Parathyroid adenoma (tissue), 2 donors: ENCODE measurements around the gene CCR5AS.

Source experiments
- H2AFZ ChIP-seq: fragments of 300-600 bp; sonication (generic); one replicate; pipeline ENCODE4 v1.7.0; 2017; ENCODE audit warnings: antibody characterized with exemption, mild to moderate bottlenecking
- H3K27ac ChIP-seq: fragments of 300-600 bp; sonication (generic); one replicate; pipeline ENCODE4 v1.7.0; 2017
- H3K27me3 ChIP-seq: fragments of 300-600 bp; sonication (generic); one replicate; pipeline ENCODE4 v1.7.0; 2017; ENCODE audit warnings: low read length; ENCODE audit not compliant: control insufficient read depth, insufficient read depth
- H3K36me3 ChIP-seq: fragments of 300-600 bp; sonication (generic); one replicate; pipeline ENCODE4 v1.7.0; 2017; ENCODE audit warnings: low read length; ENCODE audit not compliant: control insufficient read depth, insufficient read depth
- H3K4me1 ChIP-seq: fragments of 300-600 bp; sonication (generic); one replicate; pipeline ENCODE4 v1.7.0; 2017; ENCODE audit warnings: control low read depth
- H3K4me2 ChIP-seq: fragments of 300-600 bp; sonication (generic); one replicate; pipeline ENCODE4 v1.7.0; 2017; ENCODE audit warnings: low read length
- H3K4me3 ChIP-seq: fragments of 300-600 bp; sonication (generic); one replicate; pipeline ENCODE4 v1.7.0; 2017; ENCODE audit warnings: low read depth, low read length
- H3K79me2 ChIP-seq: fragments of 300-600 bp; sonication (generic); one replicate; pipeline ENCODE4 v1.7.0; 2017; ENCODE audit warnings: control low read depth
- H3K9ac ChIP-seq: fragments of 300-600 bp; sonication (generic); one replicate; pipeline ENCODE4 v1.7.0; 2017; ENCODE audit warnings: mild to moderate bottlenecking
- H3K9me3 ChIP-seq: fragments of 300-600 bp; sonication (generic); one replicate; pipeline ENCODE4 v1.7.0; 2017; ENCODE audit warnings: low read length; ENCODE audit not compliant: control insufficient read depth
- CTCF ChIP-seq: fragments of 300-600 bp; sonication (generic); IDR thresholded peaks from one replicate; pipeline ENCODE4 v1.7.0; 2017; ENCODE audit warnings: antibody characterized with exemption, mild to moderate bottlenecking
- donor health status: primary hyperparathyroidism.

Gene CCR5AS

GRCh38 chr3:46361408-46362283 lies 45.2 kb downstream of the CCR5AS start:
- no peaks in the 10 kb centered on the region for H3K27me3 ChIP-seq
- no peak overlapping the region for H3K4me2 ChIP-seq
- no peak overlapping the region for H2AFZ ChIP-seq
- TF ChIP-seq CTCF = no peak
- H3K9ac ChIP-seq = no peak overlapping the region
- no peaks in the 10 kb centered on the region for H3K36me3 ChIP-seq
- no peak overlapping the region for H3K27ac ChIP-seq
- H3K79me2 ChIP-seq = no peaks in the 10 kb centered on the region
- H3K4me3 ChIP-seq = no peak overlapping the region
- H3K4me1 ChIP-seq = no peaks in the 10 kb centered on the region
- no peaks in the 10 kb centered on the region for H3K9me3 ChIP-seq

GRCh38 chr3:46360907-46361306 lies 46.0 kb downstream of the CCR5AS start:
- Histone ChIP-seq H3K27ac (no peak overlapping the region), H2AFZ (no peak overlapping the region), H3K4me3 (no peak overlapping the region), H3K36me3 (no peaks in the 10 kb centered on the region), H3K9ac (no peak overlapping the region), H3K79me2 (no peaks in the 10 kb centered on the region), H3K4me1 (no peaks in the 10 kb centered on the region), H3K27me3 (no peaks in the 10 kb centered on the region), H3K9me3 (no peaks in the 10 kb centered on the region), H3K4me2 (no peak overlapping the region)
- TF ChIP-seq CTCF = no peak

- Histone ChIP-seq H3K27me3 (no peaks in the 10 kb centered on the region), H3K27ac (no peak overlapping the region), H3K4me2 (no peak overlapping the region), H3K4me1 (no peaks in the 10 kb centered on the region), H3K4me3 (no peak overlapping the region), H3K79me2 (no peaks in the 10 kb centered on the region), H3K9me3 (no peaks in the 10 kb centered on the region), H2AFZ (no peak overlapping the region), H3K9ac (no peak overlapping the region), H3K36me3 (no peaks in the 10 kb centered on the region)
- TF ChIP-seq CTCF = no peak
Measured at GRCh38 chr3:46359733-46360493, 47.0 kb downstream of the CCR5AS start.

- H3K4me3 ChIP-seq = no peak overlapping the region
- H3K4me2 ChIP-seq = no peak overlapping the region
- no peak overlapping the region for H3K27ac ChIP-seq
- TF ChIP-seq CTCF = no peak
- no peak overlapping the region for H2AFZ ChIP-seq
- H3K9ac ChIP-seq = no peak overlapping the region
- H3K27me3 ChIP-seq = no peaks in the 10 kb centered on the region
- H3K79me2 ChIP-seq = no peaks in the 10 kb centered on the region
- no peaks in the 10 kb centered on the region for H3K36me3 ChIP-seq
- H3K9me3 ChIP-seq = no peaks in the 10 kb centered on the region
- H3K4me1 ChIP-seq = no peaks in the 10 kb centered on the region
Measured at GRCh38 chr3:46358466-46358865, 48.4 kb downstream of the CCR5AS start.
